Liver (tissue), 9 donors: ENCODE data around the gene VDR. TPM values are rescaled to one million over a fixed set of nuclear protein-coding genes. Genes with fewer than 3 reads are reported as not detected.

Source experiments
- DNase-seq: peaks from one replicate; pipeline ENCODE4 v3.0.0-alpha.2; 2017; ENCODE audit warnings: low spot score
- H3K27ac ChIP-seq, 2 donors: one replicate each; pipeline ENCODE4 v1.7.0; 2013; ENCODE audit warnings: inconsistent platforms in 2 of 2, low read length in 2 of 2, control low read depth in 1 of 2, low read depth in 1 of 2, mild to moderate bottlenecking in 1 of 2
- H3K27me3 ChIP-seq, 4 donors: one replicate each; pipeline versions ENCODE4 v1.6.1 to v1.7.0; 2013; ENCODE audit warnings: low read length in 3 of 4, inconsistent platforms in 1 of 4, mild to moderate bottlenecking in 1 of 4, moderate library complexity in 1 of 4; ENCODE audit not compliant: control insufficient read depth in 4 of 4, insufficient read depth in 4 of 4
- H3K36me3 ChIP-seq, 4 donors: one replicate each; pipeline versions ENCODE4 v1.6.1 to v1.7.0; 2013; ENCODE audit warnings: low read length in 3 of 4, mild to moderate bottlenecking in 3 of 4, low read depth in 1 of 4, moderate library complexity in 1 of 4; ENCODE audit not compliant: control insufficient read depth in 4 of 4, insufficient read depth in 3 of 4
- H3K4me1 ChIP-seq, 4 donors: one replicate each; pipeline versions ENCODE4 v1.6.1 to v1.7.0; 2013; ENCODE audit warnings: low read length in 3 of 4, mild to moderate bottlenecking in 3 of 4, moderate library complexity in 1 of 4; ENCODE audit not compliant: control insufficient read depth in 4 of 4, insufficient read depth in 4 of 4
- H3K4me3 ChIP-seq, 3 donors: one replicate each; pipeline versions ENCODE4 v1.6.1 to v1.7.0; 2013; ENCODE audit warnings: low read length in 3 of 3, control low read depth in 1 of 3, low read depth in 1 of 3, mild to moderate bottlenecking in 1 of 3
- H3K9ac ChIP-seq, 2 donors: one replicate each; pipeline ENCODE4 v1.7.0; 2013; ENCODE audit warnings: low read length in 2 of 2, mild to moderate bottlenecking in 2 of 2, moderate library complexity in 2 of 2, control low read depth in 1 of 2, low read depth in 1 of 2
- H3K9me3 ChIP-seq, 4 donors: one replicate each; pipeline versions ENCODE4 v1.6.1 to v1.7.0; 2013; ENCODE audit warnings: low read length in 3 of 4; ENCODE audit not compliant: control insufficient read depth in 4 of 4
- FOXA2 ChIP-seq: IDR thresholded peaks from 2 replicates; pipeline ENCODE4 v1.6.1; 2016; ENCODE audit warnings: antibody characterized with exemption
- HNF4A ChIP-seq, 2 donors: conservative IDR thresholded peaks; 2 replicates each; pipeline ENCODE4 v1.6.1; 2016; ENCODE audit warnings: antibody characterized with exemption in 2 of 2, mild to moderate bottlenecking in 2 of 2
- HNF4G ChIP-seq: IDR thresholded peaks from 2 replicates; pipeline ENCODE4 v1.6.1; 2016; ENCODE audit warnings: antibody characterized with exemption
- NR2F2 ChIP-seq: IDR thresholded peaks from 2 replicates; pipeline ENCODE4 v1.6.1; 2016; ENCODE audit warnings: antibody characterized with exemption
- RXRA ChIP-seq, 2 donors: IDR thresholded peaks; 2 replicates each; pipeline ENCODE4 v1.6.1; 2017 to 2018; ENCODE audit warnings: antibody characterized with exemption in 2 of 2, mild to moderate bottlenecking in 1 of 2
- SP1 ChIP-seq: IDR thresholded peaks from 2 replicates; pipeline ENCODE4 v1.6.1; 2018; ENCODE audit warnings: antibody characterized with exemption, mild to moderate bottlenecking
- TAF1 ChIP-seq: conservative IDR thresholded peaks from 2 replicates; pipeline ENCODE4 v1.6.1; 2016; ENCODE audit warnings: antibody characterized with exemption, mild to moderate bottlenecking
- WGBS: extraction: QIAGEN DNeasy Blood & Tissue Kit; methylation state at CpG from one replicate; pipeline ENCODE4 v1.1.7; 2013; 5-methylcytosine and 5-hydroxymethylcytosine counted together
- polyA plus RNA-seq, 2 donors: library from polyadenylated mRNA; stranded (reverse) in 1 of 2; unstranded in 1 of 2; fragments of 200-250 nt in 1 of 2; fragments of >200 nt in 1 of 2; fragmentation: Nextera tagmentation in 1 of 2; extraction: Ambion mirVana in 1 of 2; gene quantifications; one replicate each; pipeline versions ENCODE4 v1.2.1 to v1.2.3, GENCODE V29; 2013 to 2015
- total RNA-seq, 2 donors: library from RNA; depleted of rRNA; stranded (reverse); fragments of >200 nt; gene quantifications; one replicate each; pipeline ENCODE4 v1.2.3, GENCODE V29; 2014
- TF ChIP-seq, protein P1 (sequence below): IDR thresholded peaks from 2 replicates; pipeline ENCODE4 v1.6.1; 2016; ENCODE audit warnings: antibody characterized with exemption, mild to moderate bottlenecking
- TF ChIP-seq, protein P2 (sequence below): fragments of 150-350 bp; IDR thresholded peaks from 2 replicates; pipeline ENCODE4 v1.5.1; 2017; ENCODE audit warnings: improper control_type of control experiment, low read depth, low read length; ENCODE audit not compliant: missing input control
- TF ChIP-seq, protein P3 (sequence below): IDR thresholded peaks from 2 replicates; pipeline ENCODE4 v1.6.1; 2016; ENCODE audit warnings: antibody characterized with exemption
- TF ChIP-seq, protein P4 (sequence below): IDR thresholded peaks from 2 replicates; pipeline ENCODE4 v1.6.1; 2016; ENCODE audit warnings: antibody characterized with exemption
- donor health status: healthy.
- donor health status: healthy.
- donor health status: healthy.
- donor health status: healthy.
- donor health status: healthy.

VDR gene
- total and polyA plus RNA-seq, 4 donors = 0.25 to 0.47 (median 0.35) TPM

DNA sequence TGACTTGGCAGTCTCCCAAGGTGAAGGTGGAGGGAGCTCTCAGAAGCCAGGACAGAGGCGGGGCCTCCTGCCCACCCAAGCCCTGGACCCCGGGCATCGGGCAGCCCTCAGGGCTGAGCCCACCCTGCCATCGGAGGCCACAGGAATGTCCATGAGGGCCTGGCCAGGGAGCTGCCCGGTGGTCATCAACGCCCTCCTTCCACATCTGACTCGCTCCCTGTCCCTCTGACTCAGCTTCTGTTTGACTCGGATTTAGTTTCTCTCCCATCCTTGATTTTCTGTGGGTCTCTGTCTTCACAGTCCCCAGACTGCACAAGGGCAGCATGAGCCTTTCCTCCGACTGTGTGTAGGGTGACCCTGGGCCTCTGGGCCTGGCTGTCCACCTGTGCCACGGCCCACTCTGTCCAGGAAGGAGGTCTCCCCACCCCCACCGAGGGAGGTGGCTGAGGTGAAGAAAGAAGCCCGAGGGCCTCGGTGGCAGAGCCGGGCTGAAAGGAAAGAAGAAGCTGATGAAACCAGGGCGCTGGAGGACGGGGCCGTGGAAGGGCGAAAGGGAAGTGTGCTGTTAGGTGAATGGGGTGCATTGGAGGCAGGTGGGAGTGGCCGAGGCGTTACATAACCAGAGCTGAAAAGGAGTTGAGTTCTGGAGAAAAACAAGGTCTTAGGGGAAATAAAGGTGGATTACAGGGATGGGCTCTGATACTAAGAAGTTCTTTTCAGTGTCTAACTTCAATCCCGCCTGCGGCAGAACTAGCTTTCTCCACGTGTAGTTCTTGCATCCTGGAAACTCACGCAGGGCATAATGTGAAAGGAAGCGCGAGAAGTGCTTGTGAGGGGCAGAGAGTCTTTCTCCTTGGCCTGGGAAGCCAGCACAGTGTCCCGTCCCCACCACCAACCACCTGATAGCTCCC lies 41.9 kb upstream of the VDR start:
- no peaks in the 10 kb centered on the region for H3K36me3 ChIP-seq
- no peak for DNase-seq
- no peaks in the 10 kb centered on the region for H3K9me3 ChIP-seq
- H3K27ac ChIP-seq = no peak overlapping the region
- H3K4me1 ChIP-seq = peaks cover 2 to 18% (median 13%) of the 10 kb centered on the region in 4 donors
- TF ChIP-seq NR2F2 = no peak
- TF ChIP-seq SP1 = no peak
- TF ChIP-seq TAF1 = no peak
- TF ChIP-seq RXRA (IDR thresholded peaks at IDR 0.05) = no peak
- TF ChIP-seq, protein P1, sequence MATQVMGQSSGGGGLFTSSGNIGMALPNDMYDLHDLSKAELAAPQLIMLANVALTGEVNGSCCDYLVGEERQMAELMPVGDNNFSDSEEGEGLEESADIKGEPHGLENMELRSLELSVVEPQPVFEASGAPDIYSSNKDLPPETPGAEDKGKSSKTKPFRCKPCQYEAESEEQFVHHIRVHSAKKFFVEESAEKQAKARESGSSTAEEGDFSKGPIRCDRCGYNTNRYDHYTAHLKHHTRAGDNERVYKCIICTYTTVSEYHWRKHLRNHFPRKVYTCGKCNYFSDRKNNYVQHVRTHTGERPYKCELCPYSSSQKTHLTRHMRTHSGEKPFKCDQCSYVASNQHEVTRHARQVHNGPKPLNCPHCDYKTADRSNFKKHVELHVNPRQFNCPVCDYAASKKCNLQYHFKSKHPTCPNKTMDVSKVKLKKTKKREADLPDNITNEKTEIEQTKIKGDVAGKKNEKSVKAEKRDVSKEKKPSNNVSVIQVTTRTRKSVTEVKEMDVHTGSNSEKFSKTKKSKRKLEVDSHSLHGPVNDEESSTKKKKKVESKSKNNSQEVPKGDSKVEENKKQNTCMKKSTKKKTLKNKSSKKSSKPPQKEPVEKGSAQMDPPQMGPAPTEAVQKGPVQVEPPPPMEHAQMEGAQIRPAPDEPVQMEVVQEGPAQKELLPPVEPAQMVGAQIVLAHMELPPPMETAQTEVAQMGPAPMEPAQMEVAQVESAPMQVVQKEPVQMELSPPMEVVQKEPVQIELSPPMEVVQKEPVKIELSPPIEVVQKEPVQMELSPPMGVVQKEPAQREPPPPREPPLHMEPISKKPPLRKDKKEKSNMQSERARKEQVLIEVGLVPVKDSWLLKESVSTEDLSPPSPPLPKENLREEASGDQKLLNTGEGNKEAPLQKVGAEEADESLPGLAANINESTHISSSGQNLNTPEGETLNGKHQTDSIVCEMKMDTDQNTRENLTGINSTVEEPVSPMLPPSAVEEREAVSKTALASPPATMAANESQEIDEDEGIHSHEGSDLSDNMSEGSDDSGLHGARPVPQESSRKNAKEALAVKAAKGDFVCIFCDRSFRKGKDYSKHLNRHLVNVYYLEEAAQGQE = no peak
- no peak for TF ChIP-seq FOXA2
- TF ChIP-seq HNF4G = no peak
- TF ChIP-seq, protein P2, sequence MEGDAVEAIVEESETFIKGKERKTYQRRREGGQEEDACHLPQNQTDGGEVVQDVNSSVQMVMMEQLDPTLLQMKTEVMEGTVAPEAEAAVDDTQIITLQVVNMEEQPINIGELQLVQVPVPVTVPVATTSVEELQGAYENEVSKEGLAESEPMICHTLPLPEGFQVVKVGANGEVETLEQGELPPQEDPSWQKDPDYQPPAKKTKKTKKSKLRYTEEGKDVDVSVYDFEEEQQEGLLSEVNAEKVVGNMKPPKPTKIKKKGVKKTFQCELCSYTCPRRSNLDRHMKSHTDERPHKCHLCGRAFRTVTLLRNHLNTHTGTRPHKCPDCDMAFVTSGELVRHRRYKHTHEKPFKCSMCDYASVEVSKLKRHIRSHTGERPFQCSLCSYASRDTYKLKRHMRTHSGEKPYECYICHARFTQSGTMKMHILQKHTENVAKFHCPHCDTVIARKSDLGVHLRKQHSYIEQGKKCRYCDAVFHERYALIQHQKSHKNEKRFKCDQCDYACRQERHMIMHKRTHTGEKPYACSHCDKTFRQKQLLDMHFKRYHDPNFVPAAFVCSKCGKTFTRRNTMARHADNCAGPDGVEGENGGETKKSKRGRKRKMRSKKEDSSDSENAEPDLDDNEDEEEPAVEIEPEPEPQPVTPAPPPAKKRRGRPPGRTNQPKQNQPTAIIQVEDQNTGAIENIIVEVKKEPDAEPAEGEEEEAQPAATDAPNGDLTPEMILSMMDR = no peak
- TF ChIP-seq HNF4A (conservative IDR thresholded peaks at IDR 0.05) = no peak
- 81% methylated on average over 27 of the region's 27 CpGs for WGBS
- H3K27me3 ChIP-seq = no peaks in the 10 kb centered on the region
- H3K9ac ChIP-seq = no peak overlapping the region
- no peak overlapping the region for H3K4me3 ChIP-seq

DNA sequence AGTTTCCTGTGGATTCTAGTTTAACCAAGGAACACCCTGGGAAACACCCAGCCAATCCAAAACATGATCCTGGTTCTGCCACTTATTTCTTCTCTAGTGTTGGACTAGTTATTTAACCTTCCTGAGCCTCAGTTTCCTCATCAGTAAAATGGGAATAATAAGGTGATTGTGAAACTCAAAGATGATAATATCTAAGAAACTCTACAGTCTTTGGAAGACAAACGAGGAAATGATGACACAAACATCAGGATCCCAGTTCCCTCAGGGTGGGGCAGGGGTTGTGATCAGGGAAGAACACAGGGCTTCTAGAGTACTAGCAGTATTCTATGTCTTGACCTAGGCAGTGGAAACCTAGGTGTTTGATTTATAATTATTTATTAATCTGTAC lies 40.5 kb upstream of the VDR start:
- no peaks in the 10 kb centered on the region for H3K9me3 ChIP-seq
- H3K9ac ChIP-seq = no peak overlapping the region
- H3K27me3 ChIP-seq = no peaks in the 10 kb centered on the region
- TF ChIP-seq, protein P3, sequence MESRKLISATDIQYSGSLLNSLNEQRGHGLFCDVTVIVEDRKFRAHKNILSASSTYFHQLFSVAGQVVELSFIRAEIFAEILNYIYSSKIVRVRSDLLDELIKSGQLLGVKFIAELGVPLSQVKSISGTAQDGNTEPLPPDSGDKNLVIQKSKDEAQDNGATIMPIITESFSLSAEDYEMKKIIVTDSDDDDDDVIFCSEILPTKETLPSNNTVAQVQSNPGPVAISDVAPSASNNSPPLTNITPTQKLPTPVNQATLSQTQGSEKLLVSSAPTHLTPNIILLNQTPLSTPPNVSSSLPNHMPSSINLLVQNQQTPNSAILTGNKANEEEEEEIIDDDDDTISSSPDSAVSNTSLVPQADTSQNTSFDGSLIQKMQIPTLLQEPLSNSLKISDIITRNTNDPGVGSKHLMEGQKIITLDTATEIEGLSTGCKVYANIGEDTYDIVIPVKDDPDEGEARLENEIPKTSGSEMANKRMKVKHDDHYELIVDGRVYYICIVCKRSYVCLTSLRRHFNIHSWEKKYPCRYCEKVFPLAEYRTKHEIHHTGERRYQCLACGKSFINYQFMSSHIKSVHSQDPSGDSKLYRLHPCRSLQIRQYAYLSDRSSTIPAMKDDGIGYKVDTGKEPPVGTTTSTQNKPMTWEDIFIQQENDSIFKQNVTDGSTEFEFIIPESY = no peak
- TF ChIP-seq, protein P4, sequence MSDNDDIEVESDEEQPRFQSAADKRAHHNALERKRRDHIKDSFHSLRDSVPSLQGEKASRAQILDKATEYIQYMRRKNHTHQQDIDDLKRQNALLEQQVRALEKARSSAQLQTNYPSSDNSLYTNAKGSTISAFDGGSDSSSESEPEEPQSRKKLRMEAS = no peak
- no peak for TF ChIP-seq HNF4G
- TF ChIP-seq, protein P2 = no peak
- DNase-seq = no peak
- WGBS = 80% methylated on average over 1 of the region's 1 CpG
- H3K27ac ChIP-seq = no peak overlapping the region
- H3K4me1 ChIP-seq = peaks cover 2 to 18% (median 13%) of the 10 kb centered on the region in 4 donors
- H3K4me3 ChIP-seq = no peak overlapping the region
- H3K36me3 ChIP-seq = no peaks in the 10 kb centered on the region
